HepG2 (cell line): ENCODE measurements around the gene PHF19.

Source experiments
- ATF7 ChIP-seq, 2 experiments: fragments of 450-650 bp in 1 of 2; sonication (generic) in 1 of 2; formaldehyde crosslinking in 1 of 2; IDR thresholded peaks; 2 replicates each; pipeline versions ENCODE4 v1.4.0 to v1.6.1; 2016 to 2020; ENCODE audit warnings: antibody characterized with exemption in 1 of 2, mild to moderate bottlenecking in 1 of 2, missing genetic modification reagents in 1 of 2
- CTCF ChIP-seq: sonication (generic); formaldehyde crosslinking; IDR thresholded peaks from 2 replicates; pipeline ENCODE4 v1.5.0; 2020; ENCODE audit warnings: mild to moderate bottlenecking, missing genetic modification reagents, moderate library complexity
- DNMT1 ChIP-seq: sonication (generic); formaldehyde crosslinking; IDR thresholded peaks from 2 replicates; pipeline ENCODE4 v1.5.1; 2020; ENCODE audit warnings: mild to moderate bottlenecking, missing genetic modification reagents
- EZH2 ChIP-seq: conservative IDR thresholded peaks from 2 replicates; pipeline ENCODE4 v1.6.1; 2012; ENCODE audit warnings: mild to moderate bottlenecking, low read depth, low read length, moderate library complexity
- FOXK2 ChIP-seq: fragments of 450-650 bp; IDR thresholded peaks from 2 replicates; pipeline ENCODE4 v1.6.1; 2016
- HOXA9 ChIP-seq: sonication (generic); formaldehyde crosslinking; IDR thresholded peaks from 2 replicates; pipeline ENCODE4 v1.8.1; 2022; ENCODE audit warnings: missing genetic modification reagents, mild to moderate bottlenecking, moderate library complexity, borderline replicate concordance
- JUN ChIP-seq: sonication (generic); formaldehyde crosslinking; IDR thresholded peaks from 2 replicates; pipeline ENCODE4 v1.4.0; 2020; ENCODE audit warnings: mild to moderate bottlenecking, missing genetic modification reagents
- KMT2B ChIP-seq: IDR thresholded peaks from 2 replicates; pipeline ENCODE4 v1.6.1; 2016; ENCODE audit warnings: missing genetic modification reagents, missing compliant biosample characterization
- NCOA1 ChIP-seq: sonication (generic); formaldehyde crosslinking; IDR thresholded peaks from 2 replicates; pipeline ENCODE4 v1.9.0; 2021; ENCODE audit warnings: missing genetic modification reagents
- PBX3 ChIP-seq: sonication (generic); formaldehyde crosslinking; IDR thresholded peaks from 2 replicates; pipeline ENCODE4 v1.8.1; 2023; ENCODE audit warnings: missing genetic modification reagents, inconsistent platforms, borderline replicate concordance
- RFX5 ChIP-seq: IDR thresholded peaks from 2 replicates; pipeline ENCODE4 v1.6.1; 2011; ENCODE audit warnings: low read depth, low read length, improper control_type of control experiment
- SP1 ChIP-seq, 2 experiments: fragments of 450-650 bp in 1 of 2; sonication (generic) in 1 of 2; formaldehyde crosslinking in 1 of 2; IDR thresholded peaks; 2 replicates each; pipeline versions ENCODE4 v1.4.0 to v1.6.1; 2016 to 2020; ENCODE audit warnings: missing genetic modification reagents in 1 of 2
- THRA ChIP-seq: sonication (generic); formaldehyde crosslinking; IDR thresholded peaks from 2 replicates; pipeline ENCODE4 v1.4.0; 2020; ENCODE audit warnings: missing genetic modification reagents, borderline replicate concordance
- ZNF160 ChIP-seq: sonication (generic); formaldehyde crosslinking; IDR thresholded peaks from 2 replicates; pipeline ENCODE4 v1.8.0; 2022; ENCODE audit warnings: mild to moderate bottlenecking, inconsistent platforms, missing genetic modification reagents

GRCh38 chr9:120891884-120892747 lies 15.1 kb upstream of the PHF19 start:
- TF ChIP-seq HOXA9 (no peak), THRA (CRISPR knock-in tag) (no peak), RFX5 (no peak), EZH2 (no peak), SP1 (IDR thresholded peaks at IDR 0.05) (no peak), SP1 (CRISPR knock-in tag; IDR thresholded peaks at IDR 0.05) (no peak), PBX3 (no peak), CTCF (CRISPR knock-in tag) (no peak), ZNF160 (no peak), FOXK2 (no peak), ATF7 (IDR thresholded peaks at IDR 0.05) (no peak), ATF7 (CRISPR knock-in tag; IDR thresholded peaks at IDR 0.05) (no peak), KMT2B (CRISPR knock-in tag) (no peak), DNMT1 (no peak), JUN (no peak), NCOA1 (CRISPR knock-in tag) (no peak)
